Gastroesophageal sphincter (tissue), 4 donors: ENCODE results near the gene HAX1. TPM values are rescaled to one million over a fixed set of nuclear protein-coding genes. Genes with fewer than 3 reads are reported as not detected.

ENCODE experiments used
- ATAC-seq: fragments of 150-250 bp; one replicate; pipeline ENCODE4 v1.9.1; 2016; ENCODE audit warnings: mild to moderate bottlenecking, moderate library complexity
- H3K27ac ChIP-seq, 4 donors: fragments of 200-600 bp; sonication (generic) in 3 of 4; 1 replicate in 3 of 4; 2 replicates in 1 of 4; pipeline ENCODE4 v1.5.1; 2016 to 2019
- H3K27me3 ChIP-seq: fragments of 200-600 bp; sonication (generic); one replicate; pipeline ENCODE4 v1.5.1; 2019
- H3K36me3 ChIP-seq, 2 donors: fragments of 200-600 bp; sonication (generic); one replicate each; pipeline ENCODE4 v1.5.1; 2019; ENCODE audit warnings: control low read depth in 1 of 2
- H3K4me1 ChIP-seq, 3 donors: fragments of 200-600 bp; sonication (generic); 1 replicate in 2 of 3; 2 replicates in 1 of 3; pipeline ENCODE4 v1.5.1; 2016 to 2019; ENCODE audit warnings: control low read depth in 2 of 3
- H3K4me3 ChIP-seq, 2 donors: fragments of 200-600 bp; sonication (generic); one replicate each; pipeline ENCODE4 v1.5.1; 2019; ENCODE audit warnings: mild to moderate bottlenecking in 1 of 2, moderate library complexity in 1 of 2
- H3K9me3 ChIP-seq, 3 donors: fragments of 200-600 bp; sonication (generic); one replicate each; pipeline ENCODE4 v1.5.1; 2017 to 2019; ENCODE audit warnings: control low read depth in 2 of 3
- CTCF ChIP-seq, 4 experiments: fragments of 200-600 bp in 2 of 4; fragments of 450-650 bp in 2 of 4; sonication (generic) in 1 of 4; IDR thresholded peaks; one replicate each; pipeline ENCODE4 v1.5.1; 2017 to 2019; ENCODE audit warnings: antibody characterized with exemption in 4 of 4, mild to moderate bottlenecking in 2 of 4, moderate library complexity in 2 of 4
- EP300 ChIP-seq: sonication (generic); formaldehyde crosslinking; IDR thresholded peaks from one replicate; pipeline ENCODE4 v1.6.1; 2017; ENCODE audit warnings: antibody characterized with exemption, mild to moderate bottlenecking
- POLR2A ChIP-seq, 2 donors: fragments of 450-650 bp; IDR thresholded peaks; one replicate each; pipeline ENCODE4 v1.6.1; 2017; ENCODE audit warnings: antibody characterized with exemption in 2 of 2, mild to moderate bottlenecking in 2 of 2, moderate library complexity in 1 of 2
- POLR2AphosphoS5 ChIP-seq: sonication (generic); formaldehyde crosslinking; IDR thresholded peaks from one replicate; pipeline ENCODE4 v1.6.1; 2017; ENCODE audit warnings: antibody characterized with exemption
- WGBS, 2 donors: methylation state at CpG; one replicate each; pipeline ENCODE4 v1.1.5; 2018; ENCODE audit warnings: low coverage in 1 of 2; 5-methylcytosine and 5-hydroxymethylcytosine counted together
- total RNA-seq, 4 donors: library from RNA; depleted of rRNA; stranded (reverse); fragments of >200 nt; gene quantifications; one replicate each; pipeline ENCODE4 v1.1.0, GENCODE V29; 2016

The HAX1 gene
- total RNA-seq, 4 donors from 2014 or later: 86.7 to 128 (median 120) TPM

GRCh38 chr1:154241703-154242351 lies 30.6 kb upstream of the HAX1 start:
- 81 to 91% methylated on average over 3 of the region's 3 CpGs for WGBS, 2 donors
- Histone ChIP-seq H3K36me3 (peaks cover 15 to 98% of the 10 kb centered on the region in 2 donors), H3K27me3 (no peaks in the 10 kb centered on the region), H3K27ac (no peak overlapping the region), H3K4me3 (no peak overlapping the region), H3K9me3 (no peaks in the 10 kb centered on the region), H3K4me1 (peaks cover 0 to 7% (median 0%) of the 10 kb centered on the region in 3 donors)
- ATAC-seq: no peak
- no peak for TF ChIP-seq EP300
- TF ChIP-seq CTCF (IDR thresholded peaks at IDR 0.05): no peak
- TF ChIP-seq POLR2AphosphoS5: no peak
- no peak for TF ChIP-seq POLR2A (IDR thresholded peaks at IDR 0.05)

DNA sequence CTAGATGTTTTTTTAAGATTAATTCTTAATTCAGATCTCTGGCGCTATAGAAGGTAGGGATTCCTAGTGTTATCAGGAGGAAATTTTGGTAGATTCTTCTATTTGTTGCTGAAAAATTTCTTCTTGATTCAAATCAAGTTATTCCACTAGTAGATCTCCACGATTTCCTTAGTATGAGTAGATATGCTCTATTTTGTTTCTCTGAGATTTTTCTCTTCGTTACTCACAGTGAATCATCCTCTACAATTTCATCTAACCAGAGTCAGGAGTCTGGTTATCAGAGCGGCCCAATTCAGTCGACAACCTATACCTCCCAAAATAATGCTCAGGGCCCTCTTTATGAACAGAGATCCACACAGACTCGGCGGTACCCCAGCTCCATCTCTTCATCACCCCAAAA lies 18.8 kb upstream of the HAX1 start:
- no peak for TF ChIP-seq CTCF (IDR thresholded peaks at IDR 0.05)
- TF ChIP-seq POLR2A (IDR thresholded peaks at IDR 0.05): no peak
- TF ChIP-seq POLR2AphosphoS5: no peak
- no peak for TF ChIP-seq EP300
- WGBS, 2 donors: 78 to 89% methylated on average over 2 to 4 of the region's 7 CpGs

DNA sequence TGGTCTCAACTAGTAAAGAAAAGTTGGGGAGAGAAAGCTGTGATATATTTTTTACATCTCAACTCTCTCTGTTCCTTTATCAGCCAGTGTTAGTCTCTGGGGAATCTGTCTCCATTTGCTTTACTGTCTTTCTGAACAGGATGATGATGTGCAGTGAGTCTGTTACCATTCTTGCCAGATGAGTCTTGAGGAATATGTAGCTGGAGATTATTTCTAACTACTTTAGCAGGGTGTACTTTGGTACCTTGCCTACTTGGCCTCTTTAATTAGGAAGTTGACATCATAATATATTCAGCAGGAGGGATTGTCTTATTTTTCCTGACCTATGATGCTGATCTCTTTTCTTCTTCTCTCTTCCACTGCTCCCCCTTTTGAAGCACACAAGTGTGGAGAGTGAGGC lies 15.7 kb upstream of the HAX1 start:
- Histone ChIP-seq H3K27me3 (no peaks in the 10 kb centered on the region), H3K4me1 (no peaks in the 10 kb centered on the region), H3K27ac (no peak overlapping the region), H3K9me3 (no peaks in the 10 kb centered on the region), H3K4me3 (no peak overlapping the region), H3K36me3 (peaks cover 11 to 100% of the 10 kb centered on the region in 2 donors)
- no peak for ATAC-seq
- TF ChIP-seq CTCF (IDR thresholded peaks at IDR 0.05) (no peak), POLR2AphosphoS5 (no peak), POLR2A (IDR thresholded peaks at IDR 0.05) (no peak), EP300 (no peak)

More for the DNA sequence above, 18.8 kb upstream of the HAX1 start:
- Histone ChIP-seq H3K36me3 (peaks cover 22 to 100% of the 10 kb centered on the region in 2 donors), H3K27ac (no peak overlapping the region), H3K4me3 (no peak overlapping the region), H3K27me3 (no peaks in the 10 kb centered on the region), H3K4me1 (no peaks in the 10 kb centered on the region), H3K9me3 (no peaks in the 10 kb centered on the region)
- ATAC-seq: no peak

GRCh38 chr1:154258784-154259183 lies 13.6 kb upstream of the HAX1 start:
- Histone ChIP-seq H3K36me3 (peaks cover 11 to 100% of the 10 kb centered on the region in 2 donors), H3K4me3 (no peak overlapping the region), H3K4me1 (no peaks in the 10 kb centered on the region), H3K27ac (no peak overlapping the region), H3K9me3 (no peaks in the 10 kb centered on the region), H3K27me3 (no peaks in the 10 kb centered on the region)
- ATAC-seq: no peak
- 60 to 78% methylated on average over 1 to 2 of the region's 2 CpGs for WGBS, 2 donors
- TF ChIP-seq POLR2AphosphoS5 (no peak), EP300 (no peak)

DNA sequence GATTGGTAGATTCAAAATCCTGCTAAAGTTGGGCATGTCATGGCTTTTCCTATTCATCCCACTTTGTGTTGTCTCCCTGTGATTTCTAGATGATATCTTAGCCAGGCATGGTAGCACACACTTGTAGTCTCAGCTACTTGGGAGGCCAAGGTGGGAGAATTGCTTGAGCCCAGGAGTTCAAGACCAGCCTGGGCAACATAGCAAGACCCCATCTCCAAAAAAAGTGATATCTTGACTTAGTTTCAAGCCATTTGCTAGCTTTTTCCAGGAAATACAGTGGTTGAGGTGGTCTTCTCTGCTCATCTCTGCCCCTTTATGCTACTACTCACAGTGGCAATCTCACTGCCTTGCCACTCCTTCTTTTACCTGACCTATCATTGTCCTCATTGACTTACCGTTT lies 12.3 kb upstream of the HAX1 start:
- 56 to 71% methylated on average over 1 of the region's 1 CpG for WGBS, 2 donors
- Histone ChIP-seq H3K27me3 (no peaks in the 10 kb centered on the region), H3K4me1 (no peaks in the 10 kb centered on the region), H3K4me3 (no peak overlapping the region), H3K27ac (no peak overlapping the region), H3K9me3 (no peaks in the 10 kb centered on the region), H3K36me3 (peaks cover 10 to 100% of the 10 kb centered on the region in 2 donors)
- ATAC-seq: no peak
- TF ChIP-seq CTCF (IDR thresholded peaks at IDR 0.05): no peak
- TF ChIP-seq EP300: no peak
- TF ChIP-seq POLR2AphosphoS5: no peak
- TF ChIP-seq POLR2A (IDR thresholded peaks at IDR 0.05): no peak
